H9 (cell line): ENCODE results near the gene G6PC2. TPM values are rescaled to one million over a fixed set of nuclear protein-coding genes. Genes with fewer than 3 reads are reported as not detected.

Experiments used
- DNase-seq: peaks from one replicate; pipeline ENCODE4 v3.0.0-alpha.2; 2017
- H2AFZ ChIP-seq: one replicate; pipeline ENCODE4 v1.6.1; 2013; ENCODE audit warnings: mild to moderate bottlenecking, low read length, control low read depth, moderate library complexity
- H2AK5ac ChIP-seq: 2 replicates; pipeline ENCODE4 v1.6.1; 2013; ENCODE audit warnings: low read length, control low read depth, mixed read lengths; ENCODE audit not compliant: insufficient read length
- H2BK120ac ChIP-seq: one replicate; pipeline ENCODE4 v1.6.1; 2013; ENCODE audit warnings: low read depth, mild to moderate bottlenecking, low read length, control low read depth, inconsistent platforms; ENCODE audit not compliant: poor library complexity, severe bottlenecking
- H2BK12ac ChIP-seq: 2 replicates; pipeline ENCODE4 v1.6.1; 2013; ENCODE audit warnings: low read length, control low read depth, mixed read lengths, low read depth; ENCODE audit not compliant: insufficient read length
- H2BK15ac ChIP-seq: 2 replicates; pipeline ENCODE4 v1.6.1; 2013; ENCODE audit warnings: low read depth, low read length, control low read depth
- H2BK20ac ChIP-seq: one replicate; pipeline ENCODE4 v1.6.1; 2013; ENCODE audit warnings: low read depth, mild to moderate bottlenecking, low read length, control low read depth, inconsistent platforms; ENCODE audit not compliant: poor library complexity, severe bottlenecking
- H2BK5ac ChIP-seq: 2 replicates; pipeline ENCODE4 v1.6.1; 2013; ENCODE audit warnings: low read length, control low read depth, mixed read lengths; ENCODE audit not compliant: insufficient read length
- H3K14ac ChIP-seq: 2 replicates; pipeline ENCODE4 v1.6.1; 2013; ENCODE audit warnings: low read length, control low read depth; ENCODE audit not compliant: insufficient read depth
- H3K18ac ChIP-seq: 2 replicates; pipeline ENCODE4 v1.6.1; 2013; ENCODE audit warnings: low read depth, mild to moderate bottlenecking, mixed read lengths, low read length, control low read depth; ENCODE audit not compliant: insufficient read length
- H3K23ac ChIP-seq: 2 replicates; pipeline ENCODE4 v1.6.1; 2013; ENCODE audit warnings: low read length, control low read depth, mixed read lengths, low read depth; ENCODE audit not compliant: insufficient read length
- H3K23me2 ChIP-seq: 2 replicates; pipeline ENCODE4 v1.6.1; 2013; ENCODE audit warnings: low read depth, mild to moderate bottlenecking, mixed read lengths, low read length, control low read depth; ENCODE audit not compliant: insufficient read length, poor library complexity, severe bottlenecking
- H3K27ac ChIP-seq: 2 replicates; pipeline ENCODE4 v1.5.1; 2013; ENCODE audit warnings: low read length, control low read depth, mixed read lengths, low read depth; ENCODE audit not compliant: insufficient read length
- H3K27me3 ChIP-seq: 2 replicates; pipeline ENCODE4 v1.6.1; 2013; ENCODE audit warnings: low read length, control low read depth, inconsistent platforms; ENCODE audit not compliant: insufficient read depth
- H3K4ac ChIP-seq: 2 replicates; pipeline ENCODE4 v1.6.1; 2013; ENCODE audit warnings: low read depth, mild to moderate bottlenecking, control low read depth, inconsistent platforms, low read length, moderate library complexity
- H3K4me1 ChIP-seq: 2 replicates; pipeline ENCODE4 v1.6.1; 2013; ENCODE audit warnings: low read length, control low read depth, inconsistent platforms; ENCODE audit not compliant: insufficient read depth
- H3K4me2 ChIP-seq: 2 replicates; pipeline ENCODE4 v1.6.1; 2013; ENCODE audit warnings: low read length, control low read depth, mixed read lengths; ENCODE audit not compliant: insufficient read length, insufficient read depth
- H3K56ac ChIP-seq: 2 replicates; pipeline ENCODE4 v1.6.1; 2013; ENCODE audit warnings: low read depth, mild to moderate bottlenecking, mixed read lengths, low read length, control low read depth; ENCODE audit not compliant: insufficient read length
- H3K79me1 ChIP-seq: 2 replicates; pipeline ENCODE4 v1.6.1; 2013; ENCODE audit warnings: low read depth, mild to moderate bottlenecking, moderate library complexity, low read length, control low read depth, inconsistent platforms; ENCODE audit not compliant: insufficient read depth, poor library complexity, severe bottlenecking
- H3K79me2 ChIP-seq: 2 replicates; pipeline ENCODE4 v1.6.1; 2013; ENCODE audit warnings: low read length, control low read depth, inconsistent platforms; ENCODE audit not compliant: insufficient read depth
- H3K9ac ChIP-seq: 2 replicates; pipeline ENCODE4 v1.6.1; 2013; ENCODE audit warnings: low read length, control low read depth, mixed read lengths; ENCODE audit not compliant: insufficient read length; ENCODE audit errors: extremely low read depth
- H3K9me3 ChIP-seq: one replicate; pipeline ENCODE4 v1.6.1; 2013; ENCODE audit warnings: low read depth, low read length, inconsistent platforms; ENCODE audit not compliant: control insufficient read depth
- H3T11ph ChIP-seq: one replicate; pipeline ENCODE4 v1.6.1; 2013; ENCODE audit warnings: mild to moderate bottlenecking, low read length, control low read depth, inconsistent platforms
- H4K20me1 ChIP-seq: one replicate; pipeline ENCODE4 v1.6.1; 2013; ENCODE audit not compliant: control insufficient read depth, insufficient read length, insufficient read depth
- H4K5ac ChIP-seq: 2 replicates; pipeline ENCODE4 v1.6.1; 2013; ENCODE audit warnings: low read depth, mild to moderate bottlenecking, mixed read lengths, low read length, control low read depth; ENCODE audit not compliant: insufficient read length
- H4K8ac ChIP-seq: replicated peaks from 2 replicates; pipeline ENCODE4 v1.6.1; 2013; ENCODE audit warnings: low read length, control low read depth, mixed read lengths, low read depth; ENCODE audit not compliant: insufficient read length
- H4K91ac ChIP-seq: 2 replicates; pipeline ENCODE4 v1.6.1; 2013; ENCODE audit warnings: low read depth, mild to moderate bottlenecking, moderate library complexity, mixed read lengths, low read length, control low read depth; ENCODE audit not compliant: insufficient read length
- H3K27ac Mint-ChIP-seq, 3 experiments: 2 replicates in 2 of 3; 3 replicates in 1 of 3; pipeline ENCODE4 v1.8.0; 2020 to 2021; ENCODE audit warnings: mixed read lengths in 3 of 3, mild to moderate bottlenecking in 1 of 3, moderate library complexity in 1 of 3
- H3K27me3 Mint-ChIP-seq: 2 replicates; pipeline ENCODE4 v1.8.0; 2021; ENCODE audit warnings: low read depth, mild to moderate bottlenecking, moderate library complexity, mixed read lengths
- H3K36me3 Mint-ChIP-seq, 3 experiments: 2 replicates in 2 of 3; 3 replicates in 1 of 3; pipeline ENCODE4 v1.8.0; 2020 to 2021; ENCODE audit warnings: low read depth in 3 of 3, mixed read lengths in 3 of 3; ENCODE audit not compliant: insufficient read depth in 1 of 3
- H3K4me1 Mint-ChIP-seq, 2 experiments: 2 replicates each; pipeline ENCODE4 v1.8.0; 2020; ENCODE audit warnings: mixed read lengths in 2 of 2
- H3K4me3 Mint-ChIP-seq, 2 experiments: 2 replicates in 1 of 2; 3 replicates in 1 of 2; pipeline ENCODE4 v1.8.0; 2020 to 2021; ENCODE audit warnings: mild to moderate bottlenecking in 2 of 2, mixed read lengths in 2 of 2, moderate library complexity in 1 of 2
- H3K9me3 Mint-ChIP-seq, 2 experiments: 2 replicates in 1 of 2; 3 replicates in 1 of 2; pipeline ENCODE4 v1.8.0; 2020; ENCODE audit warnings: mild to moderate bottlenecking in 2 of 2, mixed read lengths in 2 of 2, moderate library complexity in 1 of 2
- CTCF ChIP-seq: fragments of 200-600 bp; sonication (generic); conservative IDR thresholded peaks from 3 replicates; pipeline ENCODE4 v1.8.0; 2021; ENCODE audit warnings: antibody characterized with exemption, mild to moderate bottlenecking
- WGBS: extraction: QIAGEN DNeasy Blood & Tissue Kit; methylation state at CpG from one replicate; pipeline ENCODE4 v1.1.7; 2013; ENCODE audit warnings: missing lambda C conversion rate, low lambda C conversion rate, mixed read lengths; ENCODE audit not compliant: insufficient read length; ENCODE audit errors: extremely low coverage; 5-methylcytosine and 5-hydroxymethylcytosine counted together
- total RNA-seq: library from RNA; stranded (reverse); gene quantifications from 2 replicates; pipeline ENCODE4 v1.2.1, GENCODE V29; 2021

The G6PC2 gene
- total RNA-seq, 1 experiment from 2014 or later = not detected

- Histone ChIP-seq H3K4me2 (no peak overlapping the region), H2BK120ac (no peak overlapping the region), H3K9ac (no peak overlapping the region), H3T11ph (no peak overlapping the region), H3K4ac (no peak overlapping the region), H2BK15ac (no peak overlapping the region), H3K14ac (no peak overlapping the region), H2BK20ac (no peak overlapping the region), H2AK5ac (no peak overlapping the region), H4K91ac (no peak overlapping the region), H4K8ac (no peak overlapping the region), H3K79me1 (no peaks in the 10 kb centered on the region), H4K5ac (no peak overlapping the region), H2AFZ (no peak overlapping the region), H2BK5ac (no peak overlapping the region), H3K27ac (no peak overlapping the region), H3K23me2 (no peaks in the 10 kb centered on the region), H3K4me1 (no peaks in the 10 kb centered on the region), H3K23ac (no peak overlapping the region), H3K9me3 (no peaks in the 10 kb centered on the region), H3K56ac (no peak overlapping the region), H3K79me2 (no peaks in the 10 kb centered on the region), H3K18ac (no peak overlapping the region), H4K20me1 (no peaks in the 10 kb centered on the region), H3K27me3 (no peaks in the 10 kb centered on the region), H2BK12ac (no peak overlapping the region)
- H3K4me3 Mint-ChIP-seq = no peak overlapping the region
- peaks cover 0 to 11% (median 0%) of the 10 kb centered on the region in 3 experiments; a peak in 1 of 7 replicates for H3K36me3 Mint-ChIP-seq
- H3K9me3 Mint-ChIP-seq = peaks cover 13 to 14% of the 10 kb centered on the region in 2 experiments
- H3K27me3 Mint-ChIP-seq = peaks cover under 1% of the 10 kb centered on the region
- no peak overlapping the region for H3K27ac Mint-ChIP-seq
- WGBS = no CpG with 5 or more reads among the region's 1 CpG
- no peak for TF ChIP-seq CTCF
- H3K4me1 Mint-ChIP-seq = 0 out of 4 replicates have a peak, but pooled peaks cover 0 to 2% of the 10 kb centered on the region in 2 experiments
- DNase-seq = no peak
Observed at GRCh38 chr2:168951871-168952270, 50.8 kb downstream of the G6PC2 start.
